Liver (tissue), 9 donors: ENCODE data around the gene MAP4K2. TPM values are rescaled to one million over a fixed set of nuclear protein-coding genes. Genes with fewer than 3 reads are reported as not detected.
A peak's percentile ranks its signal among the peaks of the same experiment; 100 is the strongest.

Source experiments
- DNase-seq: peaks from one replicate; pipeline ENCODE4 v3.0.0-alpha.2; 2017; ENCODE audit warnings: low spot score
- H3K27ac ChIP-seq, 2 donors: one replicate each; pipeline ENCODE4 v1.7.0; 2013; ENCODE audit warnings: inconsistent platforms in 2 of 2, low read length in 2 of 2, control low read depth in 1 of 2, low read depth in 1 of 2, mild to moderate bottlenecking in 1 of 2
- H3K27me3 ChIP-seq, 4 donors: one replicate each; pipeline versions ENCODE4 v1.6.1 to v1.7.0; 2013; ENCODE audit warnings: low read length in 3 of 4, inconsistent platforms in 1 of 4, mild to moderate bottlenecking in 1 of 4, moderate library complexity in 1 of 4; ENCODE audit not compliant: control insufficient read depth in 4 of 4, insufficient read depth in 4 of 4
- H3K36me3 ChIP-seq, 4 donors: one replicate each; pipeline versions ENCODE4 v1.6.1 to v1.7.0; 2013; ENCODE audit warnings: low read length in 3 of 4, mild to moderate bottlenecking in 3 of 4, low read depth in 1 of 4, moderate library complexity in 1 of 4; ENCODE audit not compliant: control insufficient read depth in 4 of 4, insufficient read depth in 3 of 4
- H3K4me1 ChIP-seq, 4 donors: one replicate each; pipeline versions ENCODE4 v1.6.1 to v1.7.0; 2013; ENCODE audit warnings: low read length in 3 of 4, mild to moderate bottlenecking in 3 of 4, moderate library complexity in 1 of 4; ENCODE audit not compliant: control insufficient read depth in 4 of 4, insufficient read depth in 4 of 4
- H3K4me3 ChIP-seq, 3 donors: one replicate each; pipeline versions ENCODE4 v1.6.1 to v1.7.0; 2013; ENCODE audit warnings: low read length in 3 of 3, control low read depth in 1 of 3, low read depth in 1 of 3, mild to moderate bottlenecking in 1 of 3
- H3K9ac ChIP-seq, 2 donors: one replicate each; pipeline ENCODE4 v1.7.0; 2013; ENCODE audit warnings: low read length in 2 of 2, mild to moderate bottlenecking in 2 of 2, moderate library complexity in 2 of 2, control low read depth in 1 of 2, low read depth in 1 of 2
- H3K9me3 ChIP-seq, 4 donors: one replicate each; pipeline versions ENCODE4 v1.6.1 to v1.7.0; 2013; ENCODE audit warnings: low read length in 3 of 4; ENCODE audit not compliant: control insufficient read depth in 4 of 4
- EGR1 ChIP-seq, 2 donors: IDR thresholded peaks; 2 replicates each; pipeline ENCODE4 v1.6.1; 2016 to 2018; ENCODE audit warnings: antibody characterized with exemption in 2 of 2, low read depth in 2 of 2
- FOXA1 ChIP-seq: IDR thresholded peaks from 2 replicates; pipeline ENCODE4 v1.6.1; 2016; ENCODE audit warnings: antibody characterized with exemption
- FOXA2 ChIP-seq: IDR thresholded peaks from 2 replicates; pipeline ENCODE4 v1.6.1; 2016; ENCODE audit warnings: antibody characterized with exemption
- GABPA ChIP-seq, 2 donors: IDR thresholded peaks in 1 of 2; conservative IDR thresholded peaks in 1 of 2; 2 replicates each; pipeline ENCODE4 v1.6.1; 2016; ENCODE audit warnings: antibody characterized with exemption in 2 of 2, mild to moderate bottlenecking in 1 of 2, moderate library complexity in 1 of 2
- HNF4G ChIP-seq: IDR thresholded peaks from 2 replicates; pipeline ENCODE4 v1.6.1; 2016; ENCODE audit warnings: antibody characterized with exemption
- JUND ChIP-seq, 2 donors: IDR thresholded peaks; 2 replicates each; pipeline ENCODE4 v1.6.1; 2016; ENCODE audit warnings: antibody characterized with exemption in 2 of 2
- MAX ChIP-seq: IDR thresholded peaks from 2 replicates; pipeline ENCODE4 v1.6.1; 2016; ENCODE audit warnings: antibody characterized with exemption
- NR2F2 ChIP-seq: IDR thresholded peaks from 2 replicates; pipeline ENCODE4 v1.6.1; 2016; ENCODE audit warnings: antibody characterized with exemption
- RAD21 ChIP-seq, 2 donors: IDR thresholded peaks; 2 replicates each; pipeline ENCODE4 v1.6.1; 2016; ENCODE audit warnings: antibody characterized with exemption in 2 of 2, mild to moderate bottlenecking in 2 of 2
- RXRA ChIP-seq, 2 donors: IDR thresholded peaks; 2 replicates each; pipeline ENCODE4 v1.6.1; 2017 to 2018; ENCODE audit warnings: antibody characterized with exemption in 2 of 2, mild to moderate bottlenecking in 1 of 2
- SP1 ChIP-seq: IDR thresholded peaks from 2 replicates; pipeline ENCODE4 v1.6.1; 2018; ENCODE audit warnings: antibody characterized with exemption, mild to moderate bottlenecking
- TAF1 ChIP-seq: conservative IDR thresholded peaks from 2 replicates; pipeline ENCODE4 v1.6.1; 2016; ENCODE audit warnings: antibody characterized with exemption, mild to moderate bottlenecking
- YY1 ChIP-seq: IDR thresholded peaks from 2 replicates; pipeline ENCODE4 v1.6.1; 2016; ENCODE audit warnings: antibody characterized with exemption, mild to moderate bottlenecking
- WGBS: extraction: QIAGEN DNeasy Blood & Tissue Kit; methylation state at CpG from one replicate; pipeline ENCODE4 v1.1.7; 2013; 5-methylcytosine and 5-hydroxymethylcytosine counted together
- polyA plus RNA-seq, 2 donors: library from polyadenylated mRNA; stranded (reverse) in 1 of 2; unstranded in 1 of 2; fragments of 200-250 nt in 1 of 2; fragments of >200 nt in 1 of 2; fragmentation: Nextera tagmentation in 1 of 2; extraction: Ambion mirVana in 1 of 2; gene quantifications; one replicate each; pipeline versions ENCODE4 v1.2.1 to v1.2.3, GENCODE V29; 2013 to 2015
- total RNA-seq, 2 donors: library from RNA; depleted of rRNA; stranded (reverse); fragments of >200 nt; gene quantifications; one replicate each; pipeline ENCODE4 v1.2.3, GENCODE V29; 2014
- TF ChIP-seq, protein P1 (sequence below): IDR thresholded peaks from 2 replicates; pipeline ENCODE4 v1.6.1; 2016; ENCODE audit warnings: antibody characterized with exemption
- TF ChIP-seq, protein P2 (sequence below): IDR thresholded peaks from 2 replicates; pipeline ENCODE4 v1.6.1; 2016; ENCODE audit warnings: antibody characterized with exemption, mild to moderate bottlenecking
- TF ChIP-seq, protein P3 (sequence below): fragments of 150-350 bp; IDR thresholded peaks from 2 replicates; pipeline ENCODE4 v1.5.1; 2017; ENCODE audit warnings: improper control_type of control experiment, low read depth, low read length; ENCODE audit not compliant: missing input control
- TF ChIP-seq, protein P4 (sequence below): IDR thresholded peaks from 2 replicates; pipeline ENCODE4 v1.6.1; 2016; ENCODE audit warnings: antibody characterized with exemption
- donor health status: healthy.
- donor health status: healthy.
- donor health status: healthy.
- donor health status: healthy.
- donor health status: healthy.

Gene MAP4K2
- total and polyA plus RNA-seq, 4 donors: 2.1 to 6.9 (median 3.5) TPM

- 92% methylated on average over 15 of the region's 15 CpGs for WGBS
- H3K4me1 ChIP-seq: peaks cover 6 to 14% (median 13%) of the 10 kb centered on the region in 4 donors
- TF ChIP-seq, protein P1, sequence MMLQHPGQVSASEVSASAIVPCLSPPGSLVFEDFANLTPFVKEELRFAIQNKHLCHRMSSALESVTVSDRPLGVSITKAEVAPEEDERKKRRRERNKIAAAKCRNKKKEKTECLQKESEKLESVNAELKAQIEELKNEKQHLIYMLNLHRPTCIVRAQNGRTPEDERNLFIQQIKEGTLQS: no peak
- TF ChIP-seq TAF1 (no peak), EGR1 (IDR thresholded peaks at IDR 0.05; ENCODE audit: low read depth in 2 of 2) (no peak), GABPA (IDR thresholded peaks at IDR 0.05 in 1 of 2, conservative IDR thresholded peaks at IDR 0.05 in 1 of 2) (no peak), NR2F2 (no peak), JUND (IDR thresholded peaks at IDR 0.05) (no peak), YY1 (no peak), FOXA1 (no peak), RXRA (IDR thresholded peaks at IDR 0.05) (no peak), SP1 (no peak), HNF4G (no peak), RAD21 (IDR thresholded peaks at IDR 0.05) (no peak)
- TF ChIP-seq, protein P2, sequence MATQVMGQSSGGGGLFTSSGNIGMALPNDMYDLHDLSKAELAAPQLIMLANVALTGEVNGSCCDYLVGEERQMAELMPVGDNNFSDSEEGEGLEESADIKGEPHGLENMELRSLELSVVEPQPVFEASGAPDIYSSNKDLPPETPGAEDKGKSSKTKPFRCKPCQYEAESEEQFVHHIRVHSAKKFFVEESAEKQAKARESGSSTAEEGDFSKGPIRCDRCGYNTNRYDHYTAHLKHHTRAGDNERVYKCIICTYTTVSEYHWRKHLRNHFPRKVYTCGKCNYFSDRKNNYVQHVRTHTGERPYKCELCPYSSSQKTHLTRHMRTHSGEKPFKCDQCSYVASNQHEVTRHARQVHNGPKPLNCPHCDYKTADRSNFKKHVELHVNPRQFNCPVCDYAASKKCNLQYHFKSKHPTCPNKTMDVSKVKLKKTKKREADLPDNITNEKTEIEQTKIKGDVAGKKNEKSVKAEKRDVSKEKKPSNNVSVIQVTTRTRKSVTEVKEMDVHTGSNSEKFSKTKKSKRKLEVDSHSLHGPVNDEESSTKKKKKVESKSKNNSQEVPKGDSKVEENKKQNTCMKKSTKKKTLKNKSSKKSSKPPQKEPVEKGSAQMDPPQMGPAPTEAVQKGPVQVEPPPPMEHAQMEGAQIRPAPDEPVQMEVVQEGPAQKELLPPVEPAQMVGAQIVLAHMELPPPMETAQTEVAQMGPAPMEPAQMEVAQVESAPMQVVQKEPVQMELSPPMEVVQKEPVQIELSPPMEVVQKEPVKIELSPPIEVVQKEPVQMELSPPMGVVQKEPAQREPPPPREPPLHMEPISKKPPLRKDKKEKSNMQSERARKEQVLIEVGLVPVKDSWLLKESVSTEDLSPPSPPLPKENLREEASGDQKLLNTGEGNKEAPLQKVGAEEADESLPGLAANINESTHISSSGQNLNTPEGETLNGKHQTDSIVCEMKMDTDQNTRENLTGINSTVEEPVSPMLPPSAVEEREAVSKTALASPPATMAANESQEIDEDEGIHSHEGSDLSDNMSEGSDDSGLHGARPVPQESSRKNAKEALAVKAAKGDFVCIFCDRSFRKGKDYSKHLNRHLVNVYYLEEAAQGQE: no peak
- TF ChIP-seq, protein P3, sequence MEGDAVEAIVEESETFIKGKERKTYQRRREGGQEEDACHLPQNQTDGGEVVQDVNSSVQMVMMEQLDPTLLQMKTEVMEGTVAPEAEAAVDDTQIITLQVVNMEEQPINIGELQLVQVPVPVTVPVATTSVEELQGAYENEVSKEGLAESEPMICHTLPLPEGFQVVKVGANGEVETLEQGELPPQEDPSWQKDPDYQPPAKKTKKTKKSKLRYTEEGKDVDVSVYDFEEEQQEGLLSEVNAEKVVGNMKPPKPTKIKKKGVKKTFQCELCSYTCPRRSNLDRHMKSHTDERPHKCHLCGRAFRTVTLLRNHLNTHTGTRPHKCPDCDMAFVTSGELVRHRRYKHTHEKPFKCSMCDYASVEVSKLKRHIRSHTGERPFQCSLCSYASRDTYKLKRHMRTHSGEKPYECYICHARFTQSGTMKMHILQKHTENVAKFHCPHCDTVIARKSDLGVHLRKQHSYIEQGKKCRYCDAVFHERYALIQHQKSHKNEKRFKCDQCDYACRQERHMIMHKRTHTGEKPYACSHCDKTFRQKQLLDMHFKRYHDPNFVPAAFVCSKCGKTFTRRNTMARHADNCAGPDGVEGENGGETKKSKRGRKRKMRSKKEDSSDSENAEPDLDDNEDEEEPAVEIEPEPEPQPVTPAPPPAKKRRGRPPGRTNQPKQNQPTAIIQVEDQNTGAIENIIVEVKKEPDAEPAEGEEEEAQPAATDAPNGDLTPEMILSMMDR: no peak
- TF ChIP-seq, protein P4, sequence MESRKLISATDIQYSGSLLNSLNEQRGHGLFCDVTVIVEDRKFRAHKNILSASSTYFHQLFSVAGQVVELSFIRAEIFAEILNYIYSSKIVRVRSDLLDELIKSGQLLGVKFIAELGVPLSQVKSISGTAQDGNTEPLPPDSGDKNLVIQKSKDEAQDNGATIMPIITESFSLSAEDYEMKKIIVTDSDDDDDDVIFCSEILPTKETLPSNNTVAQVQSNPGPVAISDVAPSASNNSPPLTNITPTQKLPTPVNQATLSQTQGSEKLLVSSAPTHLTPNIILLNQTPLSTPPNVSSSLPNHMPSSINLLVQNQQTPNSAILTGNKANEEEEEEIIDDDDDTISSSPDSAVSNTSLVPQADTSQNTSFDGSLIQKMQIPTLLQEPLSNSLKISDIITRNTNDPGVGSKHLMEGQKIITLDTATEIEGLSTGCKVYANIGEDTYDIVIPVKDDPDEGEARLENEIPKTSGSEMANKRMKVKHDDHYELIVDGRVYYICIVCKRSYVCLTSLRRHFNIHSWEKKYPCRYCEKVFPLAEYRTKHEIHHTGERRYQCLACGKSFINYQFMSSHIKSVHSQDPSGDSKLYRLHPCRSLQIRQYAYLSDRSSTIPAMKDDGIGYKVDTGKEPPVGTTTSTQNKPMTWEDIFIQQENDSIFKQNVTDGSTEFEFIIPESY: no peak
Measured at GRCh38 chr11:64747961-64748665, 54.9 kb downstream of the MAP4K2 start.

DNA sequence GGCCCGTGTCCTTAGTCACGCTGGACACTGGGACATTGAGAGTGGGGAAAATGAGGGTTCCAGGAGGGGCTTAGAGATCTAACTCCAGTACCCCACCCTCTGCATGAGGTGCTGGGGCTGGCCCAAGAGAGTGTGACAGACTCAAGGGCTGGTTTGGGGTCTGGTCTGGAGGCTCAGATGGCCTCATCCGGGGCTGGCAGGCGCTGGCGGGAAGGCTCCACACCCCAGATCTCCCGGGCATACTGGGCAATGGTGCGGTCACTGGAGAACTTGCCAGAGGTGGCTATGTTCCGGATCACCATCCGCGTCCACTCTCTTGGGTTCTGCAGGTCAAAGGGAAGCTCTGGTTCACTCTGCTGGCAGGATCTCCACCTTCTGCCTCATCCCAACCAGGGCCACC, 56.5 kb downstream of the MAP4K2 start:
- no peak overlapping the region for H3K9ac ChIP-seq
- TF ChIP-seq, protein P3: no peak
- TF ChIP-seq GABPA (IDR thresholded peaks at IDR 0.05 in 1 of 2, conservative IDR thresholded peaks at IDR 0.05 in 1 of 2): no peak
- no peak for TF ChIP-seq JUND (IDR thresholded peaks at IDR 0.05)
- TF ChIP-seq HNF4G: no peak
- TF ChIP-seq EGR1 (IDR thresholded peaks at IDR 0.05; ENCODE audit: low read depth in 2 of 2): no peak
- TF ChIP-seq NR2F2: no peak
- TF ChIP-seq, protein P1: no peak
- no peak for TF ChIP-seq FOXA1
- TF ChIP-seq MAX: no peak
- TF ChIP-seq SP1: no peak
- no peak for TF ChIP-seq FOXA2
- TF ChIP-seq RAD21 (IDR thresholded peaks at IDR 0.05): no peak
- TF ChIP-seq YY1: no peak
- TF ChIP-seq TAF1: no peak
- no peaks in the 10 kb centered on the region for H3K36me3 ChIP-seq
- no peak for DNase-seq
- no peaks in the 10 kb centered on the region for H3K27me3 ChIP-seq
- 79% methylated on average over 10 of the region's 10 CpGs for WGBS
- peaks cover 15 to 30% (median 24%) of the 10 kb centered on the region in 4 donors for H3K4me1 ChIP-seq
- no peak overlapping the region for H3K4me3 ChIP-seq
- H3K9me3 ChIP-seq: no peaks in the 10 kb centered on the region
- H3K27ac ChIP-seq: peak overlapping the region; percentile 66 to 87

More at GRCh38 chr11:64747961-64748665, 54.9 kb downstream of the MAP4K2 start:
- no peaks in the 10 kb centered on the region for H3K36me3 ChIP-seq
- DNase-seq: no peak
- H3K9me3 ChIP-seq: no peaks in the 10 kb centered on the region
- H3K27ac ChIP-seq: no peak overlapping the region
- H3K4me3 ChIP-seq: no peak overlapping the region
- no peaks in the 10 kb centered on the region for H3K27me3 ChIP-seq
- no peak overlapping the region for H3K9ac ChIP-seq
